WTC11 (cell line): ENCODE measurements around the gene GOLGB1. TPM values are rescaled to one million over a fixed set of nuclear protein-coding genes. Genes with fewer than 3 reads are reported as not detected.

Experiments used
- CTCF ChIP-seq: fragments of 200-600 bp; IDR thresholded peaks from 2 replicates; pipeline ENCODE4 v1.8.0; 2022; ENCODE audit warnings: antibody characterized with exemption
- ELF4 ChIP-seq: sonication (generic); formaldehyde crosslinking; IDR thresholded peaks from 2 replicates; pipeline ENCODE4 v1.8.1; 2022; ENCODE audit warnings: low read depth, mild to moderate bottlenecking, moderate library complexity, missing genetic modification reagents
- EMX1 ChIP-seq: fragments of 250-450 bp; sonication (Bioruptor Pico); IDR thresholded peaks from 2 replicates; pipeline ENCODE4 v1.8.0; 2021; ENCODE audit warnings: mild to moderate bottlenecking
- ESRRA ChIP-seq: sonication (generic); formaldehyde crosslinking; IDR thresholded peaks from 2 replicates; pipeline ENCODE4 v1.8.1; 2022; ENCODE audit warnings: mild to moderate bottlenecking, missing genetic modification reagents, borderline replicate concordance
- ETV6 ChIP-seq: sonication (generic); formaldehyde crosslinking; IDR thresholded peaks from 2 replicates; pipeline ENCODE4 v1.8.1; 2022; ENCODE audit warnings: mild to moderate bottlenecking, missing genetic modification reagents
- FOXK1 ChIP-seq: sonication (generic); formaldehyde crosslinking; IDR thresholded peaks from 2 replicates; pipeline ENCODE4 v1.8.0; 2022; ENCODE audit warnings: mild to moderate bottlenecking, moderate library complexity, missing genetic modification reagents
- FOXP1 ChIP-seq: sonication (generic); formaldehyde crosslinking; IDR thresholded peaks from 2 replicates; pipeline ENCODE4 v1.8.0; 2022; ENCODE audit warnings: missing genetic modification reagents, mild to moderate bottlenecking, moderate library complexity, borderline replicate concordance
- FOXP4 ChIP-seq: sonication (generic); formaldehyde crosslinking; IDR thresholded peaks from 2 replicates; pipeline ENCODE4 v1.8.0; 2022; ENCODE audit warnings: mild to moderate bottlenecking, missing genetic modification reagents
- GABPB1 ChIP-seq: sonication (generic); formaldehyde crosslinking; IDR thresholded peaks from 2 replicates; pipeline ENCODE4 v1.8.1; 2023; ENCODE audit warnings: mild to moderate bottlenecking, missing genetic modification reagents
- IRF1 ChIP-seq: sonication (generic); formaldehyde crosslinking; IDR thresholded peaks from 2 replicates; pipeline ENCODE4 v1.8.0; 2023; ENCODE audit warnings: missing genetic modification reagents
- MYBL2 ChIP-seq: sonication (generic); formaldehyde crosslinking; IDR thresholded peaks from 2 replicates; pipeline ENCODE4 v1.8.1; 2023; ENCODE audit warnings: mild to moderate bottlenecking, moderate library complexity, missing genetic modification reagents
- NR2C2 ChIP-seq: sonication (generic); formaldehyde crosslinking; IDR thresholded peaks from 2 replicates; pipeline ENCODE4 v1.8.0; 2022; ENCODE audit warnings: mild to moderate bottlenecking, missing genetic modification reagents
- OVOL2 ChIP-seq: fragments of 250-450 bp; sonication (Bioruptor Pico); IDR thresholded peaks from 2 replicates; pipeline ENCODE4 v1.9.0; 2021; ENCODE audit warnings: mild to moderate bottlenecking, borderline replicate concordance
- PRRX2 ChIP-seq: fragments of 250-450 bp; sonication (Bioruptor Pico); IDR thresholded peaks from 2 replicates; pipeline ENCODE4 v1.8.0; 2021; ENCODE audit warnings: mild to moderate bottlenecking
- ZMAT4 ChIP-seq: fragments of 250-450 bp; sonication (Bioruptor Pico); IDR thresholded peaks from 2 replicates; pipeline ENCODE4 v1.9.0; 2021; ENCODE audit warnings: mild to moderate bottlenecking
- ZNF219 ChIP-seq: sonication (generic); formaldehyde crosslinking; IDR thresholded peaks from 2 replicates; pipeline ENCODE4 v1.8.0; 2023; ENCODE audit warnings: missing genetic modification reagents, mild to moderate bottlenecking, borderline replicate concordance
- ZNF263 ChIP-seq: sonication (generic); formaldehyde crosslinking; IDR thresholded peaks from 2 replicates; pipeline ENCODE4 v1.8.1; 2022; ENCODE audit warnings: low read depth, mild to moderate bottlenecking, moderate library complexity, missing genetic modification reagents
- ZNF423 ChIP-seq: fragments of 250-450 bp; sonication (Bioruptor Pico); IDR thresholded peaks from 2 replicates; pipeline ENCODE4 v2.1.2; 2022; ENCODE audit warnings: mild to moderate bottlenecking, moderate library complexity
- ZNF671 ChIP-seq: fragments of 250-450 bp; sonication (Bioruptor Pico); IDR thresholded peaks from 2 replicates; pipeline ENCODE4 v1.8.0; 2021; ENCODE audit warnings: mild to moderate bottlenecking
- total RNA-seq: library from RNA; stranded (reverse); gene quantifications from 3 replicates; pipeline ENCODE4 v1.2.3, GENCODE V29; 2021
- TF ChIP-seq, protein P1 (sequence below): sonication (generic); formaldehyde crosslinking; IDR thresholded peaks from 2 replicates; pipeline ENCODE4 v1.8.0; 2023; ENCODE audit warnings: mild to moderate bottlenecking, missing genetic modification reagents
- TF ChIP-seq, protein P2 (sequence below): sonication (generic); formaldehyde crosslinking; IDR thresholded peaks from 2 replicates; pipeline ENCODE4 v1.8.1; 2022; ENCODE audit warnings: low read depth, missing genetic modification reagents, borderline replicate concordance
- TF ChIP-seq, protein P3 (sequence below): sonication (generic); formaldehyde crosslinking; IDR thresholded peaks from 2 replicates; pipeline ENCODE4 v1.8.1; 2022; ENCODE audit warnings: low read depth, mild to moderate bottlenecking, moderate library complexity, missing genetic modification reagents, borderline replicate concordance
- TF ChIP-seq, protein P4 (sequence below): sonication (generic); formaldehyde crosslinking; IDR thresholded peaks from 2 replicates; pipeline ENCODE4 v1.8.0; 2022; ENCODE audit warnings: mild to moderate bottlenecking, missing genetic modification reagents
- TF ChIP-seq, protein P5 (sequence below): fragments of 250-450 bp; sonication (Bioruptor Pico); IDR thresholded peaks from 2 replicates; pipeline ENCODE4 v1.9.0; 2021; ENCODE audit warnings: mild to moderate bottlenecking

The GOLGB1 gene
- total RNA-seq, 1 experiment from 2014 or later: 33.8 TPM

- TF ChIP-seq CTCF (no peak), IRF1 (CRISPR knock-in tag) (no peak), NR2C2 (CRISPR knock-in tag) (peak; percentile 94), EMX1 (CRISPR knock-in tag) (0 out of 2 replicates have a peak, but pooled peaks have one; percentile 53), ESRRA (CRISPR knock-in tag) (no peak), GABPB1 (CRISPR knock-in tag) (0 out of 2 replicates have a peak, but pooled peaks have one; percentile 15), ZMAT4 (CRISPR knock-in tag) (peak; percentile 63; the same call in 1 of the 2 replicates), ETV6 (CRISPR knock-in tag) (peak; percentile 47; the same call in 1 of the 2 replicates), ZNF671 (CRISPR knock-in tag) (no peak), PRRX2 (CRISPR knock-in tag) (no peak), FOXK1 (peak; percentile 97), FOXP1 (CRISPR knock-in tag) (0 out of 2 replicates have a peak, but pooled peaks have one; percentile 37), FOXP4 (0 out of 2 replicates have a peak, but pooled peaks have one; percentile 31), ZNF263 (CRISPR knock-in tag) (no peak), OVOL2 (CRISPR knock-in tag) (no peak; the same call in 1 of the 2 replicates), ZNF219 (CRISPR knock-in tag) (no peak), ELF4 (CRISPR knock-in tag) (no peak), ZNF423 (CRISPR knock-in tag) (no peak), MYBL2 (CRISPR knock-in tag) (no peak)
- TF ChIP-seq, protein P1, sequence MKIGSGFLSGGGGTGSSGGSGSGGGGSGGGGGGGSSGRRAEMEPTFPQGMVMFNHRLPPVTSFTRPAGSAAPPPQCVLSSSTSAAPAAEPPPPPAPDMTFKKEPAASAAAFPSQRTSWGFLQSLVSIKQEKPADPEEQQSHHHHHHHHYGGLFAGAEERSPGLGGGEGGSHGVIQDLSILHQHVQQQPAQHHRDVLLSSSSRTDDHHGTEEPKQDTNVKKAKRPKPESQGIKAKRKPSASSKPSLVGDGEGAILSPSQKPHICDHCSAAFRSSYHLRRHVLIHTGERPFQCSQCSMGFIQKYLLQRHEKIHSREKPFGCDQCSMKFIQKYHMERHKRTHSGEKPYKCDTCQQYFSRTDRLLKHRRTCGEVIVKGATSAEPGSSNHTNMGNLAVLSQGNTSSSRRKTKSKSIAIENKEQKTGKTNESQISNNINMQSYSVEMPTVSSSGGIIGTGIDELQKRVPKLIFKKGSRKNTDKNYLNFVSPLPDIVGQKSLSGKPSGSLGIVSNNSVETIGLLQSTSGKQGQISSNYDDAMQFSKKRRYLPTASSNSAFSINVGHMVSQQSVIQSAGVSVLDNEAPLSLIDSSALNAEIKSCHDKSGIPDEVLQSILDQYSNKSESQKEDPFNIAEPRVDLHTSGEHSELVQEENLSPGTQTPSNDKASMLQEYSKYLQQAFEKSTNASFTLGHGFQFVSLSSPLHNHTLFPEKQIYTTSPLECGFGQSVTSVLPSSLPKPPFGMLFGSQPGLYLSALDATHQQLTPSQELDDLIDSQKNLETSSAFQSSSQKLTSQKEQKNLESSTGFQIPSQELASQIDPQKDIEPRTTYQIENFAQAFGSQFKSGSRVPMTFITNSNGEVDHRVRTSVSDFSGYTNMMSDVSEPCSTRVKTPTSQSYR (CRISPR knock-in tag): no peak
- TF ChIP-seq, protein P2, sequence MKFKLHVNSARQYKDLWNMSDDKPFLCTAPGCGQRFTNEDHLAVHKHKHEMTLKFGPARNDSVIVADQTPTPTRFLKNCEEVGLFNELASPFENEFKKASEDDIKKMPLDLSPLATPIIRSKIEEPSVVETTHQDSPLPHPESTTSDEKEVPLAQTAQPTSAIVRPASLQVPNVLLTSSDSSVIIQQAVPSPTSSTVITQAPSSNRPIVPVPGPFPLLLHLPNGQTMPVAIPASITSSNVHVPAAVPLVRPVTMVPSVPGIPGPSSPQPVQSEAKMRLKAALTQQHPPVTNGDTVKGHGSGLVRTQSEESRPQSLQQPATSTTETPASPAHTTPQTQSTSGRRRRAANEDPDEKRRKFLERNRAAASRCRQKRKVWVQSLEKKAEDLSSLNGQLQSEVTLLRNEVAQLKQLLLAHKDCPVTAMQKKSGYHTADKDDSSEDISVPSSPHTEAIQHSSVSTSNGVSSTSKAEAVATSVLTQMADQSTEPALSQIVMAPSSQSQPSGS (CRISPR knock-in tag): no peak
- TF ChIP-seq, protein P3, sequence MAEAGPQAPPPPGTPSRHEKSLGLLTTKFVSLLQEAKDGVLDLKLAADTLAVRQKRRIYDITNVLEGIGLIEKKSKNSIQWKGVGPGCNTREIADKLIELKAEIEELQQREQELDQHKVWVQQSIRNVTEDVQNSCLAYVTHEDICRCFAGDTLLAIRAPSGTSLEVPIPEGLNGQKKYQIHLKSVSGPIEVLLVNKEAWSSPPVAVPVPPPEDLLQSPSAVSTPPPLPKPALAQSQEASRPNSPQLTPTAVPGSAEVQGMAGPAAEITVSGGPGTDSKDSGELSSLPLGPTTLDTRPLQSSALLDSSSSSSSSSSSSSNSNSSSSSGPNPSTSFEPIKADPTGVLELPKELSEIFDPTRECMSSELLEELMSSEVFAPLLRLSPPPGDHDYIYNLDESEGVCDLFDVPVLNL (CRISPR knock-in tag): no peak
- TF ChIP-seq, protein P4, sequence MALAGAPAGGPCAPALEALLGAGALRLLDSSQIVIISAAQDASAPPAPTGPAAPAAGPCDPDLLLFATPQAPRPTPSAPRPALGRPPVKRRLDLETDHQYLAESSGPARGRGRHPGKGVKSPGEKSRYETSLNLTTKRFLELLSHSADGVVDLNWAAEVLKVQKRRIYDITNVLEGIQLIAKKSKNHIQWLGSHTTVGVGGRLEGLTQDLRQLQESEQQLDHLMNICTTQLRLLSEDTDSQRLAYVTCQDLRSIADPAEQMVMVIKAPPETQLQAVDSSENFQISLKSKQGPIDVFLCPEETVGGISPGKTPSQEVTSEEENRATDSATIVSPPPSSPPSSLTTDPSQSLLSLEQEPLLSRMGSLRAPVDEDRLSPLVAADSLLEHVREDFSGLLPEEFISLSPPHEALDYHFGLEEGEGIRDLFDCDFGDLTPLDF: no peak
- TF ChIP-seq, protein P5, sequence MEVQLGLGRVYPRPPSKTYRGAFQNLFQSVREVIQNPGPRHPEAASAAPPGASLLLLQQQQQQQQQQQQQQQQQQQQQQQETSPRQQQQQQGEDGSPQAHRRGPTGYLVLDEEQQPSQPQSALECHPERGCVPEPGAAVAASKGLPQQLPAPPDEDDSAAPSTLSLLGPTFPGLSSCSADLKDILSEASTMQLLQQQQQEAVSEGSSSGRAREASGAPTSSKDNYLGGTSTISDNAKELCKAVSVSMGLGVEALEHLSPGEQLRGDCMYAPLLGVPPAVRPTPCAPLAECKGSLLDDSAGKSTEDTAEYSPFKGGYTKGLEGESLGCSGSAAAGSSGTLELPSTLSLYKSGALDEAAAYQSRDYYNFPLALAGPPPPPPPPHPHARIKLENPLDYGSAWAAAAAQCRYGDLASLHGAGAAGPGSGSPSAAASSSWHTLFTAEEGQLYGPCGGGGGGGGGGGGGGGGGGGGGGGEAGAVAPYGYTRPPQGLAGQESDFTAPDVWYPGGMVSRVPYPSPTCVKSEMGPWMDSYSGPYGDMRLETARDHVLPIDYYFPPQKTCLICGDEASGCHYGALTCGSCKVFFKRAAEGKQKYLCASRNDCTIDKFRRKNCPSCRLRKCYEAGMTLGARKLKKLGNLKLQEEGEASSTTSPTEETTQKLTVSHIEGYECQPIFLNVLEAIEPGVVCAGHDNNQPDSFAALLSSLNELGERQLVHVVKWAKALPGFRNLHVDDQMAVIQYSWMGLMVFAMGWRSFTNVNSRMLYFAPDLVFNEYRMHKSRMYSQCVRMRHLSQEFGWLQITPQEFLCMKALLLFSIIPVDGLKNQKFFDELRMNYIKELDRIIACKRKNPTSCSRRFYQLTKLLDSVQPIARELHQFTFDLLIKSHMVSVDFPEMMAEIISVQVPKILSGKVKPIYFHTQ: no peak
Measured at GRCh38 chr3:121749276-121750086, at the start of gene GOLGB1 (continued).
